ENCODE data around the gene ADGRB2.

The ADGRB2 gene

DNA sequence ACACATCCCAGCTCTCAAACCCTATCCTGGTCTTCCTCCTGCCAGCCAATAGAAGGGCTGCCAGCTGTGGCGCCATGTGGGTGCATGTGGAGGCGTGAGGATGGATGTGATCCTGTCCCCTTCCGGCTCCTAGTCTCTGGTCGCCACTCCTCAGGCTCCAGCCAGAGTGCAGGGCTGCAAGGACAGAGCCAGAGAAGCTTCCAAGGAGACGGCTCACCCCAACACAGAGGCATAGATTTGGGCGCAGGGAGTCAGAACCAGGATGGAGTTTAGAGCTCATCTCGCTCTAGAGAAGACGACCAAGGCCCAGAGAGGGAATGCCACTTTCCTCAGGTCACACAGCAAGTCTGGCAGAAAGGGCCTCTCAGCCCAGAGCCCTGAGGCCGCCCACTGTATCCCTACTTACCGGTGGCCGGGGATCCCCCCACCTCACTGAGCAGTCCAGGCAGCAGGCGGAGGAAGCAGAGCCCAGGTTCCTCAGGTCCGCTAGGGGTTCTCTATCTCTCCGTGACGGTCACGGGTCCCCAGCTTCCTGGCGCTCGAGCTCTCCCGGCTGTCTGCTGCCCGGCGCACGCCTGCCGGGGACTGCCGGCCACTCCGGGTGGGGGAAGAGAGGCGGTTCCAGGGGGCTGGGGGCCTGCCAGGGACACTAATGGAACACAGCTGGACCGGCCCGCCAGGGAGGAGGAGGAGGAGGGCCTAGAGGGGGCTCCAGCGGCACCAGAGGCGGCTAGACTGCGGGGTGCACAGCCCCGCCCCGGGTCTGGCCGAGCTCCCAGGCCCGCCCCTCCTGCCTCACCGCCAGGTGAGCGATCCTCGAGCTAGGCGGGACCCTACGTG lies 60.5 kb downstream of the ADGRB2 start, which contains the start of gene COL16A1:
TSS of gene COL16A1 (minus strand) at position 587 of the 840 bp plus-strand sequence. CDS start 1,824 bp downstream, outside the sequence.
- in situ Hi-C loops (cut with MboI; ENCODE audit: low sequenced_read_pairs), result no loop called here

DNA sequence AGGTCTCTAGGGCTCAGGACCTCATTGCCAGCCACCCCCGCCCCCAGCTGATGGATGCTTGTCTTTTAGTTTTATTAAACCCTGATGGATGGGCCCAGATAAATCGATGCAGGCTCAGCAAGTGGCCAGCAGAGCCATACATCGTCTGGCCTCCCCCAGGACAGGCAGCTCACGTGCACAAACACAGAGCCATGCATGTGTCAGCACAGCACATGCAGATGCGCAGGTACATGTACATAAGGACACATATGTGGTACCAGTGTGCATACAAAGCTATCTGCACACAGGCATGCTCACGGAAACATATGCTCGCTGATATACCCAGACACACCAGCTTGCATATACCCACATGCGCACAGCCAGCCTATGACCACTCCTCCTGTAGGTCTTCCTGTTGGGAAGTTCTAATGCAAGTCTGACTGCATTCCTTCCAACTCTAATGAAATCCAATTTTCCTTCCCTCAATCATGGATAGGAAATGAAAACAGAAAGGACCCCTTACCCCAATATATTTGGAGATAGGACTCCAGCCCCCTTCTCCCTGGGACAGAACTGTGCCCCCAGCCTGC lies 61.2 kb downstream of the ADGRB2 start:
- in situ Hi-C loops (cut with MboI; ENCODE audit: low sequenced_read_pairs), result no loop called here

DNA sequence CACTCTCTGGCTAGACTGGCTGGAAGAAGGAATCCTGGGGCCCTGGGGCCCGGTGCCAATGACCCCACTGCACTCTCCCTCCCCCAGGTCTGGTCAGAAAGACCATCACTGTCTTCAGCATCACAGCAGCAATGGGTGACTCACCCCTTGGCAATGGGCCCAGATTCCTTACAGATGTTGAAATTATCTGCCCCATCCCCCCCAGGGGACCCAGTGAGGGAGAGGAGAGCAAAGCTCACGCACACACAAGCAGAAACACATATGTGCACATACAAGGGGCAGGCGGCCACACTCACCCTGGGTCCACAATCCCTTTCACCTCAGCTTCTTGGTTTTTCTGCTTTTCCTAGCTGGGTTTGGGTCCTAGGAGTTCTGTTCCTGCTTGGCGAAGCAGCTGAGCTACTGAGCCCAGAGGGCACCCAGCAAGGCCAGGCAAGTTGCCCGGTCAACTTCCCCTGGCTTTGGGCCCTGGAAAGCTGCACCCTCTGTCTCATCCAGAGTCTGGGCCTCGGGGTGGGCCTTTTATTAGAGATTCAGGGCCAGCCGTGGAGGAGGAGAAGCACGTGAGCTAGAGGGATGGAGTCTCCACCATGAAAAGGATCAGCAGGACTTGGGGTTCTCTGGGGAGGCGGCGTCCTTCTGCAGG lies 62.9 kb downstream of the ADGRB2 start:
- in situ Hi-C loops (cut with MboI; ENCODE audit: low sequenced_read_pairs), result no loop called here

DNA sequence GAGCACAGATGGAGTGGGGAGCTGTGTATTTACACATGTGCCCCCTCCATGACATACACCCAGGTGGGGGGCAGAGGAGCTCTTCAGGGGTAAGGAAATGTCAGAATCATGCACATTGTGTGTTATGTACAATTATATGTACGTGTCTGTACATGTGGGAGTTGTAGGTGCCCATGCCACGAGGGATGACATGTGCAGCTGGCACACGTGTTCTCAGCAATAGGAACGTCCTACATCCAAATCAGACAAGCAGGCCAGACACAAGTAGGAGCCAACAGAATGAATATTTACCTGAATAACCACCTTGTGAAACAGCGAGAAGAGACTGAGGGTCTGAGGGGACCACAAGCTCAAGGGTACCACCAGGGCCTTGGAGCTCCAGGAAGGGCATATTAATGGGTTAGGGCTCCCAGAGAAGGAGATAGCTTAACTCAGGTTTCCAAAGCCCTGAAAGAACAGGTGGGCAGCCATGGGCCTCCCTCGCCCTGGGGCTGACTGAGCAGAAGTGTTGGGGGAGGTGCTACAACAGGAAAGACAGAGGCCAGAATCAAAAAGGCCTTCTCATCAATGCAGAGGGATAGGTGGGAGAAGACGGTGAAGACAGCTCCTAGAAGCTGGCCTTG lies 63.6 kb downstream of the ADGRB2 start:
- in situ Hi-C loops (cut with MboI; ENCODE audit: low sequenced_read_pairs), result no loop called here

DNA sequence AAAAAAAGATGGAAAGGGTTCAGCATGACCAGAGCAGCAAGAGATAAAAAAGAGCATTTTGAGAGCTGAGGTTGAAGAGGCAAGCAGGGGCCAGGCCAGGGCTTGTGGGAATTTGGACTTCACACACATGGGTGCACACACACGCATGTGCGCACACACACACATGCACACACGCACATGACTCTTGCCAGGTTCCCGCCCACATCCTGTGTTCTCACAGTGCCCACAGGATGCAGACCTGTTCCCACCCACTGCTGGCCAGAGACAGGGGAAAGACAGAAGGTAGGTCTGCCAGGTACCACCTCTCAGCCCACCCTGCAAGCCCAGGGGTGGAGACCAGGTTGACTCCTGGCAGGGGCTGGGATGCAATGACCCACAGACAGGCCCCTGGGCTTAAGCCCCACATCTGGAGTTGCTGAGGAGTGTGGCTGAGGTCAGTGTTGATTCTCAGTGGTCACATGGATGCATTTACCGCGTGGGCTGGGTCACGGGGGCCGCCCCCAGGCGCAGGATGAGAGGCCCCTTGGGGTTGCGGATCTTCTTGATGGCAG lies 64.7 kb downstream of the ADGRB2 start:
- in situ Hi-C loops (cut with MboI; ENCODE audit: low sequenced_read_pairs), result no loop called here

DNA sequence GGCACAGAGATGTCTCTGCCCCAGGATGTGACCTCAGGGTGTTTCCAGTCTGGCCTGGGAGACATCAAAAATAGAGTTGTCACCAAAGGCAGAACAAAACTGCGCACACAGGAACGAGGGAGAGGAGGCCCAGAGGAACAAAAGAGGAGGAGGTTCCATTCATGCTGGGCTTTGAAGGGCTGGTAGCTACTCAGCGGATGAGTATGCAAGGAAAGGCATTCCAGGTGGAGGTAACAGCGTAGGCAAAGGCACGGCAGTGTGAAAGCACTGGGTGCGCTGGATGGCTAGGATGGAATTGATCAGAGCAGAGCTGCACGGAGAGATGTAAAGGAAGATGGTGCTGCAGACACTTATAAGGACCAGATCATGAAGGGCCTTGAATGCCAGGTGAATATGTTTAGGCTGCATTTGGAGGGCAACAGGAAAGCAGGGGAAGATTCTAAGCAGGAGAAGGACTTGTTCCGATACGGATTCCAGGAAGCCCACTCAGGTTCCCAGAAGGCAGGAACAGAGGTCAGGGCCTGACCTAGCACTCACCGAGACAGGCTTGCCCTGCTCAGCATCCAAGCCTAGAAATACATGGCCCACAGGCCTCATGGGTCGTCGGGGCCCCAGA lies 66.7 kb downstream of the ADGRB2 start:
- in situ Hi-C loops (cut with MboI; ENCODE audit: low sequenced_read_pairs), result no loop called here

DNA sequence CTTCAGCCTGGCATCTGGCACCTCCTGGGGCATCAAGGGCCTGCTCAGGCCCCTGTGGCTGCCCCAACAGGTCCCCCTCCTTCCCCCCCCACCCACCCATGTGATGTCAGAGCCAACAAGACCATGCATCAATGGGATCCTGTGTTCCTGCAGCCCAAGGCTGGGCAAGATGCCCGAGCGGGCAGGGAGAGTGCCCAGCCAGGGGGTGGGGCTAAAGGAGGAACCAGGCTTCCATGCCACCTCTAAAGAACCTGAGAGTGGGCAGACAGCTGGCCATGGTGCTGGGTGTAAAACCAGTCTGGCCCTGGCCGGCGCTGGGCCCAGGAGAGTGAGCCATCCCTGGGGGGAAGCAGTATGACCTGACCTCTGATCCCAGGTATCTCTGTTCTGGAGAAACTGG lies 67.9 kb downstream of the ADGRB2 start:
- in situ Hi-C loops (cut with MboI; ENCODE audit: low sequenced_read_pairs), result no loop called here

DNA sequence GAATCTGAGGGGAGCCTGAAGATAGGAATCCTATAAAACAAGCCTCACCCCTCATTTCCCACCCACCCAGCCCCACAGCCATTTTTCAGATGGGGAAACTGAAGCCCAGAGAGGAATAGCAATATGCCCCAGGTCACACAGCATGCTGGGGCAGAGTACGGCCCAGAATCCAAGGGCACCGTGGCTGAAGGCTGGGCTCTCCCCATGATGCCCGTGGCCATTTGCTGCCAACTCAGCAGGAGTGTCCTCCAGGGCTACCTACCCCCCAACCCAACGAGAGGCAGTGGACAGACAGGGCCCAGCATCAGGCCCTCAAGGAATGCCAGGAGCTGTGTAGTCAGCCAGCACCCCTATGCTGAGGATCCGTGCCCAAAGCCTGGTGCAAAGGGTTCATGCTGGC lies 68.8 kb downstream of the ADGRB2 start:
- in situ Hi-C loops (cut with MboI; ENCODE audit: low sequenced_read_pairs), result no loop called here

DNA sequence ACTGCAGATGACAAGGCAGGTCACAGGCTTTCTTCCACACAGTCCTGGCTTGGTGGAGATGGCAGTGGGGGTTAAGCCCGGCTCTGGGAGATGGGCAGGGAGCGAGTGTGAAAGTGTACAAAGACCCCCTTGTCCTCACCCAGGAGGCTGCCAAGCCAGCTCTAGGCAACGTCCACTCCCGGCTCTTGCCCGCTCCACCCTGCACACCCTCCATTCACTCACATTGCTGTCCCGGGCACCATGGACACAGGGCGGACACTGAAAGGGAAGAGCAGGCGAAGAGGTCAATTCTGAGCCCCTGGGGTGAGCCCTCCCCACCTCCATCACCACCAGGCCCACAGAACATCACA lies 69.2 kb downstream of the ADGRB2 start:
- in situ Hi-C loops (cut with MboI; ENCODE audit: low sequenced_read_pairs), result no loop called here

DNA sequence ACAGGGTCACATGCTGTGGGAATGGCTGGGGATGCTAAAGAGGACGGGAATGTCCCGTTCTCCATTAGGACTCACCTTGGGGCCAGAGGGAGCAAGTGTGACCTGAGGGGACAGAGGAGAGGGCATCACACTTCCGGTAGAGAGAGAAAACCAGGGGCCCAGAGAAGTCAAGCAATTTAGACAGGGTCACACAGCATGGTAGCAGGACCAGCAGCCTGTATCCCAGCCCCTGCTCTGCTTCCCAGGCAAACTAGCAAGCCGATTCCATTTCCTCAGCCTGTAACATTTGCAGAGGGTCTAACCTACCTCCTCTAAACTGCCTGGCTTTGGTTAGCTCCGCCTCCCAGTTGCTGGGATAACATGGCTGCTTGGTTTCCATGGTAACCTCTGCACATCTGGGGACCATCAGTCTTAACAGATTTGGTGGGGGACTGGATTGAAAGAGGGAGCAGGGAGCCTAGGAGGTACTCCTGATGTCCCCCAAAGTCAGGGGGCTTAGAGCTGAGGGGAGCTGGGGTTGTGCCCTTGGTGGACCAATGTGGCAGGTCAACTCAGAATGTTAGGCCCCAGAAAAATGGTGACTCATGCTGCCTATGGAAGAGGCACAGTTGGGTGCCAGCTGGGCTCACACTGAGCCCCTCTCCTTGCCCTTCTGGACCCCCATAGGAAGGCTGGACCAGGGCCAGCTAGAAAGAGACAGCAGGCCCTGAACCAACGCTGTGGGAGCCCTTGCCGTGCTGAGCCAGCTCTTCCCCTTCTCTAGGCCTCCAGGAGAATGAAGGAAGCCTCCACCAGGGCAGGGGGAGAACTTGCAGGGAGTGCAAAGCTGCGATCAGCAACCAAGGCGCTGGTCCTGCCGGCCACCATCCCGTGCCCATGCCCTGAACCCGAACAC lies 69.8 kb downstream of the ADGRB2 start:
- in situ Hi-C loops (cut with MboI; ENCODE audit: low sequenced_read_pairs), result no loop called here

DNA sequence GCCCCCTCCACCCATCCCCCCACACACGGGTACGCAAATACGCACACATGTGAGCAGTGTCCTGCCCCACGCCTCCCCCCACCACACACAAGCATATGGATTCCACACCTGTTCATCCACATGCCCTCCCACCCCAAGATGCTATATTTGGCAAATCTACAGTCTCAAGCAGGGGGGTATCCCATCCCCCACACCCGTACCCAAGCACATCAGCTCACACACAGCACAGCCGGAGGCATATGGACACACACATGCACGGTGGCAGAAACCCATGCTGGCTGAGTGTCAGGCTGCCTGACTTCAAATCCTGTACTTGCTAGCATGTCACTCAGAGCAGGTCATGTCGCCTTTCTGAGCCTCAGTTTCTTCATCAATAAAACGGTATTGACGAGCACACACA lies 70.9 kb downstream of the ADGRB2 start:
- in situ Hi-C loops (cut with MboI; ENCODE audit: low sequenced_read_pairs), result no loop called here

DNA sequence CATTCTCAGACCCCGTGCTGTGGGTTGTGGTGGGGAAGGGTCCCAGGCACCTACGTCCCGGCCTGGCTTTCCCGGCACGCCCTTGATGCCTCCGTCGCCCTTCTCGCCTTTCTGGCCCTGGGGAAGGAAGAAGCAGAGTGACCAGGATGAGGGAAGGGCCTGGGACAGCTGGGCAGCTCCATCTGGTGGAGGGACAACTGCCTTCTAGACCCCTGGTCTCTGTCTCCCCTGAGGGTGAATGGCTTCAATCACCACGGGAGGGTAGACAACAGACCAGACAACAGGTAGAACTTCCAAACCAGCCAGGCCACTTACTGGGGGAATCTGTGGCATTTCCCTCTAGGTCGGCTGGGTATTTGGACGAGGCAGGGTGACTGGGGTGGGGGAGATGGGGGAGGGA lies 72.2 kb downstream of the ADGRB2 start:
- in situ Hi-C loops (cut with MboI; ENCODE audit: low sequenced_read_pairs), result no loop called here

DNA sequence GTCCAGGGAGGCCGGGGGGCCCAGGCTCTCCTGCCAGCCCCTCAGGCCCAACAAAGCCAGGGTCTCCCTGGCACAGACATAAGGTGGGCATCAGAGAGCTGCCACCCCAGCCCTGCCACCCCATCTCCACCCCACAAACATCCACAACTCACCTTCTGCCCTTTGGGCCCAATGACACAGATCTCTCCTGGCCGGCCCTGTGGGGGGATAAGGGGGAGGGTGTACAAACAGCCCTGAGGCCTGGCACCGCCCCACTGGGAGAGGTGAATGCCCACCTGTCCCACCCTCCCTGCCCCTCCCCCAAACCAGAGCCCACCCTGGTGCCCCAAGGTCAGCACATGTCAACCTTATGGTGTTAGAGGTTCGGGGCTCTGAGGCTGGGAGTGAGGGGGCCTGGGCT lies 72.7 kb downstream of the ADGRB2 start:
- in situ Hi-C loops (cut with MboI; ENCODE audit: low sequenced_read_pairs), result no loop called here

DNA sequence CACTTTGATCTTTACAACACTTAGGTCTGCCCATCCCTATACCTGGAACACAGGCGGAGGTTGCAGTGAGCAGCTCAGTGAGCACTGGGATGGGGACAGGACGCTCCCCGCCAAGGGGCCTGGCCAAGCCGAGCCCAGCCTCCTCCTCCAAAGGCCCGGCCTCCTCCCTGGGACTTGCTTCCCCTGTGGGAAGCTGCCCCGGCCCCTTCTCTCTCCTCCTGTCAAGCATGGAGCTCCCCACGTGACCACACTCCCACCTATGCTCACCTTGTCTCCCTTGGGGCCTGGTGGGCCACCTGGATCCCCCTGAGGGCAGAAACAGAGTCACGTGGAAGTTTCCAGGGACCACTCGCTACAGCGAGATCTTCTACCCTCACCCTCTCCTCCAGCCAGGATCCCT lies 73.2 kb downstream of the ADGRB2 start:
- in situ Hi-C loops (cut with MboI; ENCODE audit: low sequenced_read_pairs), result no loop called here

DNA sequence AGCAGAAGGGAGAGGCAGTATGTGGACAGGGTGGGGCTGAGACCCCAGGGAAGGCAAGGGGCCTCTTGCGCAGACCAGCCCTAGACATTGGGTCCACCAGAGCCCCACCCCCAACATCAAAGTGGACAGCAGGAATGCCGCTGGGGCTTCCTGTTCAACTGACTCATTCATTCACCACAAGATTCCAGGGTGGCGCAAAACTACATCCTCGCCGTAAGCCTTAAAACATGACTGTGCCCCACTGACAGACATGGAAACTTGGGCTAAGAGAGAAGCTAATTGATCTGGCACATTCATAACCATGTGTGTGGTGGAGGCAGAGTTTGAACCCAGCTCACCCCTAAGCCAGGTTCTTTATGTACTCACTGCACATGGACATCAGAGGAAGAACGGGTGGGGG lies 74.3 kb downstream of the ADGRB2 start:
- in situ Hi-C loops (cut with MboI; ENCODE audit: low sequenced_read_pairs), result no loop called here

DNA sequence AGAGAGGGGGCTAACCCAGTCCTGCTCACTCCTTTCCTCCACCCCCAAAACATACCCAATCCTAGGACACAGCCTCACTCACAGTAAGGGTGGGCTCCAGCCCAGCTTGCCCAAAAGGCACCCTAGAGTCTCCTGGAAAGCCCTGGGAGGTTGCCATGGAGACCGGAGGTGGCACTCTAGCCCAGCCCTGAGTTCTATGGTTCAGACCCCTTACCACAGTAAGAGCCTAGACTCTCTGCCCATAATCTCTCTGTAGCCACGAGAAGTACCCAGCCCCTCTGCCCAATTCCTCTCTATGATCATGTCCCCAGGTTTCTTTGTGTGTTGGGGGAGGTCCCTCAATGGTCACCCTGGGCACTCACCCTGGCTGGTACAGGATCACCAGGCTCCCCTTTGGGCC lies 74.8 kb downstream of the ADGRB2 start:
- in situ Hi-C loops (cut with MboI; ENCODE audit: low sequenced_read_pairs), result no loop called here

DNA sequence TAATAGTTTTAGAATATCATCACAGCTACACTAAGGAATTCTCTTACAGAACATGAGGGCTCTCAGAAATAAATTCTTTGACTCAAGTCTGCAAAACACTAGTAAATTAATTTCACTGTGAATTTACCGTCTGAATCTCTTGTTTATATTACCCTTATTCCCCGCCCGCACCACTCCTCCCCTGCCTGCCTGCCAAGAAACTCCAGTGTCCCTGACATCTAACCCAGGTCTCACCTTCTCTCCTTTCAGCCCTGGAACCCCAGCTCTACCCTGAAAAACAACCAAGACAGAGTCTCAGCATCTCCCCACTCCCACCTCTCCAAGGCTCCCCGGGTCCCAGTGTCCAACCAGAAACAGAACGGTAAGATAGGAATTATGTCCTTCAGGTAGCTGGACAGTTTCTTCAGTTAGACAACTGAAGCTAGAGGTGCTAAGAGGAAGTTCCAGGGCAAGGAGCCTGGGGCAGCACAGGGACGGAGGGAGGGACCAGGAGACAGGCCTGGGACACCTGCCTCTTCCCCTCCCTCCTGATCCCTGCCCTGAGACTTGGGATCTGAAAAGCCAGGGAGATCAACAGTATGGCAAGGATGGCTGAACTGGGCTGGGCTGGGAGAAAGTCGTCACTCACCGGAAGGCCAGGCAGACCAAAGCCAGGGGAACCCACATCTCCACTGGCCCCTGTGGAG lies 75.8 kb downstream of the ADGRB2 start:
- in situ Hi-C loops (cut with MboI; ENCODE audit: low sequenced_read_pairs), result no loop called here

DNA sequence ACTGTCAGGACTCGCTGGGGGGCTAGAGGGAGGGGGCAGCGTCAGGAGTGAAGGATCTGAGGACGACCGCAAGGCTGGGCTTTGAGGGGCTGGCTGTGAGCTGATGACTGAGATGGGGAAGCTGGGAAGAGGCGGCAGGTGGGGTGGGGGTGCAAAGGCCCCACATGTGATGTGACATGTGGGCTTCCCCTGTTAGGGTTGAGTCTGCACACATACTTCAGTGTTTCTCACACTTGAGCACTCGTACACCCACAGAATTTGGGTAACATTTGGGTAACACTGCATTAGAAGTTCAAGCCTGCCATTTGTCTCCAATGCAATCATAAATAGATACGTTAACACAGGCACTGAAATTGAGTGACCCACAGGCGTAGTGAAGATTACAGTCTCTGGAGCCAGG lies 76.5 kb downstream of the ADGRB2 start:
- in situ Hi-C loops (cut with MboI; ENCODE audit: low sequenced_read_pairs), result no loop called here

DNA sequence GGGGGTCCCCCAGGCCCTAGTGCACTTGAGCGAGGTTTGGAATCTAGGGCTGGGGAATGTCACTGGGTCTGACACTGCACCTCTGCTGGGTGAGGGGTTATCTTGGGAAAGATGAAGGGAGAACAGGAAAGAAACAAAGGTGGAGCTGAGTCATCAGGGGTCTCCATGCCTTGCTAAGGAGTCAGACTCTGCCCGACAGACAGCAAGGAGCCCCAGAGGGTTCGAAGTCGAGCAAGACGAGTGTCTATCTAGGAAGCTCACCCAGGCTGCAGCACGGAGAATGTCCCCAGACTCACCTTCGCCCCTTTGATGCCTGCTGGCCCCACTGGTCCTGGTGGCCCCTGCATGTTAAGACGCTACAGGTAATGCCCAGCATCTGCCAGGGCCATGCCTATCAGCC lies 78.3 kb downstream of the ADGRB2 start:
- in situ Hi-C loops (cut with MboI; ENCODE audit: low sequenced_read_pairs), result no loop called here
